Ovary (tissue), 3 donors: ENCODE data around the gene FUS.

Experiments used
- EP300 ChIP-seq: sonication (generic); formaldehyde crosslinking; IDR thresholded peaks from one replicate; pipeline ENCODE4 v1.6.1; 2017; ENCODE audit warnings: antibody characterized with exemption
- POLR2A ChIP-seq: fragments of 450-650 bp; IDR thresholded peaks from one replicate; pipeline ENCODE4 v1.6.1; 2017; ENCODE audit warnings: antibody characterized with exemption, mild to moderate bottlenecking, moderate library complexity
- TF ChIP-seq, protein P1 (sequence below), 3 donors: fragments of 450-650 bp in 2 of 3; fragments of 200-600 bp in 1 of 3; IDR thresholded peaks; one replicate each; pipeline versions ENCODE4 v1.5.1 to v1.8.0; 2016 to 2022; ENCODE audit warnings: antibody characterized with exemption in 3 of 3, mild to moderate bottlenecking in 1 of 3
- donor health status: DM: no; HTN: no; CAD: no.

DNA sequence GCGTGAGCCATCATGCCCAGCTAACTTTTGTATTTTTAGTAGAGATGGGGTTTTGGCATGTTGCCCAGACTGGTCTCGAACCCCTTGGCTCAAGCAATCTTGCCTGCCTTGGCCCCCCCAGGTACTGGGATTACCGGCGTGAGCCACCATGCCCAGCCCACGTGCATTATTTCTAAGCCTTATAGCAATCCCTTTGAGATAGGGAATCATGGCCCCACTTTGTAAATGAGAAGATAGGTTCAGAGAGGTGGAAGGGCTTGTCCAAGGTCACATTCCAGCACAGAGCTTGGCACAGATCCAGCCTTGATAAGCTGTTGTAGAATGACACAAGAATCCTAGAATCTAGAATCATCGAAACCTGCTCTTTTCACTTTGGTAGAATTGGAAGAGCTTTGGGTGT is 26.8 kb downstream of the FUS start:
- TF ChIP-seq, protein P1, sequence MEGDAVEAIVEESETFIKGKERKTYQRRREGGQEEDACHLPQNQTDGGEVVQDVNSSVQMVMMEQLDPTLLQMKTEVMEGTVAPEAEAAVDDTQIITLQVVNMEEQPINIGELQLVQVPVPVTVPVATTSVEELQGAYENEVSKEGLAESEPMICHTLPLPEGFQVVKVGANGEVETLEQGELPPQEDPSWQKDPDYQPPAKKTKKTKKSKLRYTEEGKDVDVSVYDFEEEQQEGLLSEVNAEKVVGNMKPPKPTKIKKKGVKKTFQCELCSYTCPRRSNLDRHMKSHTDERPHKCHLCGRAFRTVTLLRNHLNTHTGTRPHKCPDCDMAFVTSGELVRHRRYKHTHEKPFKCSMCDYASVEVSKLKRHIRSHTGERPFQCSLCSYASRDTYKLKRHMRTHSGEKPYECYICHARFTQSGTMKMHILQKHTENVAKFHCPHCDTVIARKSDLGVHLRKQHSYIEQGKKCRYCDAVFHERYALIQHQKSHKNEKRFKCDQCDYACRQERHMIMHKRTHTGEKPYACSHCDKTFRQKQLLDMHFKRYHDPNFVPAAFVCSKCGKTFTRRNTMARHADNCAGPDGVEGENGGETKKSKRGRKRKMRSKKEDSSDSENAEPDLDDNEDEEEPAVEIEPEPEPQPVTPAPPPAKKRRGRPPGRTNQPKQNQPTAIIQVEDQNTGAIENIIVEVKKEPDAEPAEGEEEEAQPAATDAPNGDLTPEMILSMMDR (IDR thresholded peaks at IDR 0.05): no peak
- TF ChIP-seq POLR2A (no peak), EP300 (no peak)
